ENCODE measurements around the gene ELMOD1.

The ELMOD1 gene

DNA sequence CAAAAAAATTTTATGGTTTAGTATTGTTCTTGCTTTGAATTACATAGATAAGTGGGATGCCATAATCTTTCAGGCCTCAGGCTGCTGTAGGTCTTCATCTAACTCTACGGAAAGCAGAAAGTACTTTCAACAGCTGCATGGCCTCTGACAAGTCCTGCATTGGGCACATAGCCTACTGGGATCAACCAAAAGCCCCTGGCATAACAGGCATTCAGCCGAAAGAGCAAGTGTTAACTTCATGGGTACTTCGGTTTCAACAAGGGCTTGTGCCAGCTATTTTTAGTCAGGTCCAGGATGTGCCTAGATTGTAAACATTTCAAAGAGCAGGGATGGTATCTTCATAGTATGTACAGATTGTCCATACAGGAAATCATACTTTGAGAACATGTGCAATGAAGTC lies 117.8 kb downstream of the ELMOD1 start:
- no peak for TF ChIP-seq EZH2phosphoT487 (IDR thresholded peaks at IDR 0.05; ENCODE audit: borderline replicate concordance, low read length)
- Histone ChIP-seq H3K36me3 (ENCODE audit: control insufficient read depth, low read length) (no peaks in the 10 kb centered on the region), H3K4me1 (ENCODE audit: control insufficient read depth, low read length) (no peaks in the 10 kb centered on the region), H3K9me2 (replicated peaks; ENCODE audit: control insufficient read depth, low read length) (no peaks in the 10 kb centered on the region), H3K27ac (ENCODE audit: low read depth, low read length) (no peak overlapping the region), H3K4me2 (ENCODE audit: low read length) (no peak overlapping the region), H4K20me1 (ENCODE audit: control insufficient read depth, insufficient read depth, low read depth, low read length) (no peaks in the 10 kb centered on the region), H3K79me2 (ENCODE audit: control insufficient read depth, low read length) (no peaks in the 10 kb centered on the region), H3F3A (ENCODE audit: control insufficient read depth, insufficient read depth) (no peaks in the 10 kb centered on the region), H3K27me3 (ENCODE audit: control insufficient read depth, low read length) (peaks cover 17% of the 10 kb centered on the region), H3K9me3 (ENCODE audit: control insufficient read depth, insufficient read depth, low read length) (no peaks in the 10 kb centered on the region), H3K4me3 (ENCODE audit: low read length) (no peak overlapping the region)

DNA sequence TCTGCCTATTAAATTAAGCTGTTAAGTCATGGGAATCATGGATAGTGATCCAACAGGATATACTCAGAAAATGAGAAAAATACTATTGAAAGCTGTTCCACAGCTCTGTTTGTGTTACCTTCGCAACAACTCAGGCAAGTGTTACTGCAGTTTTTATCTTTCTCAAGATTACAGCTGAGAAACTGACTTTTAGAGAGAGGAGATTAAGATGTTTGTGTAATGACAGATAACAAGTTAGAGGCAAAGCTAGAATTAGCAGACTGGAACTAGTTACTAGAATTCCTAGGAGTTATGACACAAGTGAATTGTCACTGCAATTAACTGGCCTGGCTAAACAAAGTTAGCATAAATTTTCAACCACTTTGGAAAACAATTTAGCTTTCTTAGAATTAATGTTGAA lies 119.4 kb downstream of the ELMOD1 start:
- Histone ChIP-seq H3K4me2 (ENCODE audit: low read length) (no peak overlapping the region), H3K4me3 (ENCODE audit: low read length) (no peak overlapping the region), H3K27ac (ENCODE audit: low read depth, low read length) (no peak overlapping the region), H3F3A (ENCODE audit: control insufficient read depth, insufficient read depth) (no peaks in the 10 kb centered on the region), H3K36me3 (ENCODE audit: control insufficient read depth, low read length) (no peaks in the 10 kb centered on the region), H3K9me2 (replicated peaks; ENCODE audit: control insufficient read depth, low read length) (no peaks in the 10 kb centered on the region), H3K27me3 (ENCODE audit: control insufficient read depth, low read length) (peaks cover 17% of the 10 kb centered on the region), H4K20me1 (ENCODE audit: control insufficient read depth, insufficient read depth, low read depth, low read length) (no peaks in the 10 kb centered on the region), H3K9me3 (ENCODE audit: control insufficient read depth, insufficient read depth, low read length) (no peaks in the 10 kb centered on the region), H3K79me2 (ENCODE audit: control insufficient read depth, low read length) (no peaks in the 10 kb centered on the region), H3K4me1 (ENCODE audit: control insufficient read depth, low read length) (no peaks in the 10 kb centered on the region)
- TF ChIP-seq EZH2phosphoT487 (IDR thresholded peaks at IDR 0.05; ENCODE audit: borderline replicate concordance, low read length), result no peak
- TF ChIP-seq, protein P1, sequence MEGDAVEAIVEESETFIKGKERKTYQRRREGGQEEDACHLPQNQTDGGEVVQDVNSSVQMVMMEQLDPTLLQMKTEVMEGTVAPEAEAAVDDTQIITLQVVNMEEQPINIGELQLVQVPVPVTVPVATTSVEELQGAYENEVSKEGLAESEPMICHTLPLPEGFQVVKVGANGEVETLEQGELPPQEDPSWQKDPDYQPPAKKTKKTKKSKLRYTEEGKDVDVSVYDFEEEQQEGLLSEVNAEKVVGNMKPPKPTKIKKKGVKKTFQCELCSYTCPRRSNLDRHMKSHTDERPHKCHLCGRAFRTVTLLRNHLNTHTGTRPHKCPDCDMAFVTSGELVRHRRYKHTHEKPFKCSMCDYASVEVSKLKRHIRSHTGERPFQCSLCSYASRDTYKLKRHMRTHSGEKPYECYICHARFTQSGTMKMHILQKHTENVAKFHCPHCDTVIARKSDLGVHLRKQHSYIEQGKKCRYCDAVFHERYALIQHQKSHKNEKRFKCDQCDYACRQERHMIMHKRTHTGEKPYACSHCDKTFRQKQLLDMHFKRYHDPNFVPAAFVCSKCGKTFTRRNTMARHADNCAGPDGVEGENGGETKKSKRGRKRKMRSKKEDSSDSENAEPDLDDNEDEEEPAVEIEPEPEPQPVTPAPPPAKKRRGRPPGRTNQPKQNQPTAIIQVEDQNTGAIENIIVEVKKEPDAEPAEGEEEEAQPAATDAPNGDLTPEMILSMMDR (IDR thresholded peaks at IDR 0.05; ENCODE audit: low read depth, low read length, poor library complexity, severe bottlenecking), result no peak

DNA sequence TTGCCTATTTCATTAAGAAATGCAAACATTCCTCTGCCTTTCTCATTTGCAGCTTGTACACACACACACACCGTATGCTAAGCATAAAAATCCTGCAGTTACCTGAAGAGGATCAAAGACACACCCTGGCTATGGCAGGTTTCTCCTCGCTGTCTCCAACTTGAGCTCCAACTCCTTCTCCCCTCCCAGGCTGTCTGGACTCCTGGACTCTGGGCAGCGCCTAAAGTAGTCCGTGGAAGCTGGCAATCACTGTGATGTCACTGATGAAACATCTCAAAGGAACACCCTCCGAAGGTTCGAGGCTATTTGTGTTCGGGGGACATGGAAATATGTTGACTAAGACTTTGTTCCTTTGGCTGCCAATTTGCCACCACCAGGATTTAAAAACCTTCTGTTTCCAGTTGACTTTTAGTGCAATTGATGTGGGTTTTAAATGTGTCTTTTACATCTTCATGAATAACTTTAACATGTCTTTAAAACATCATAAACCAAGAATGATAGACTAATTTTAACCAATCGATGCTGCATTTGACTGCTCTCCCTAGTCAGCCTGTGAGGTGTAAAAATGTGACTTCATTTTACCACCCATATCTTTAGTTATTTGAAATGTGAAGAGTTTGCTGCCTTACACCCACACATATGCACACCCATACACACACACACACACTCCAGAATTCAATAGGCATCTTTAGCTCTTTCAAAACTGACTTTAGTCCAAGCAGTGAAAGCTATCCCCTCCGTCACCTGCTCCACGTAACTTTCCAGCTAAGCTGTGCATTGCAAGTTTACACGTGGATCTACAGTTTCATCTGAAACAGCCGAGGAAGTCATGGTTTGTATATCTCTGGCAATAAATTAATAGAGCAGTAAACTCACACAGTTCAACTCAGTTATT lies 121.2 kb downstream of the ELMOD1 start, which contains the start of gene SLN:
Gene SLN, minus strand, starts transcription at position 196 of the 895 bp plus-strand sequence.
- Histone ChIP-seq H3K9me3 (ENCODE audit: control insufficient read depth, insufficient read depth, low read length) (no peaks in the 10 kb centered on the region), H3K4me2 (ENCODE audit: low read length) (no peak within 1 kb of the TSS), H3K36me3 (ENCODE audit: control insufficient read depth, low read length) (no peaks in the 10 kb centered on the region), H3K27ac (ENCODE audit: low read depth, low read length) (no peak within 1 kb of the TSS), H3K9me2 (replicated peaks; ENCODE audit: control insufficient read depth, low read length) (no peaks in the 10 kb centered on the region), H4K20me1 (ENCODE audit: control insufficient read depth, insufficient read depth, low read depth, low read length) (no peaks in the 10 kb centered on the region), H3F3A (ENCODE audit: control insufficient read depth, insufficient read depth) (no peaks in the 10 kb centered on the region), H3K4me3 (ENCODE audit: low read length) (no peak within 1 kb of the TSS), H3K79me2 (ENCODE audit: control insufficient read depth, low read length) (no peaks in the 10 kb centered on the region), H3K4me1 (ENCODE audit: control insufficient read depth, low read length) (no peaks in the 10 kb centered on the region), H3K27me3 (ENCODE audit: control insufficient read depth, low read length) (peaks cover 17% of the 10 kb centered on the region)
- TF ChIP-seq, protein P1 (IDR thresholded peaks at IDR 0.05; ENCODE audit: low read depth, low read length, poor library complexity, severe bottlenecking), result no peak
- no peak for TF ChIP-seq EZH2phosphoT487 (IDR thresholded peaks at IDR 0.05; ENCODE audit: borderline replicate concordance, low read length)

DNA sequence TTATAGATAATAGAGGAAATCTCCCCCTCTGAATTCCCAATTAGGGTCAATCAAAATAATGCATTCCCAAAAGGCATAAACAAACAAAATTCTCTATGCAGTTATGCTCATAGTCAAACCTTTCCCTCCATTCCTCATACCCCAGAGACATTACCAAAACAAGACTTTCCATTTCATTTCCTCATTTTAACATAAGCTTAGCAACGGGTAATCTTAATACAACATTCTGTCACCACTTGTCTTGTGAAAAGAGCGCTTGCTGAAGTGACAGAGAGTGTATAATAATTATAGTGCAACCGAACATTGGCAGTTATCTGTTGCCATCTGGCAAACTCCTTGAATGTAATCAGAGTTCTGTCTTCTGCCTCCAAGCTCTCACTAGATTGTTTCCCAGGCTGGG lies 122.1 kb downstream of the ELMOD1 start:
- no peaks in the 10 kb centered on the region for H3F3A ChIP-seq (ENCODE audit: control insufficient read depth, insufficient read depth)
- H3K36me3 ChIP-seq (ENCODE audit: control insufficient read depth, low read length), result no peaks in the 10 kb centered on the region
- H3K27ac ChIP-seq (ENCODE audit: low read depth, low read length), result no peak overlapping the region
- no peak overlapping the region for H3K4me3 ChIP-seq (ENCODE audit: low read length)
- TF ChIP-seq, protein P1 (IDR thresholded peaks at IDR 0.05; ENCODE audit: low read depth, low read length, poor library complexity, severe bottlenecking), result no peak
- no peak for TF ChIP-seq EZH2phosphoT487 (IDR thresholded peaks at IDR 0.05; ENCODE audit: borderline replicate concordance, low read length)
- H3K79me2 ChIP-seq (ENCODE audit: control insufficient read depth, low read length), result no peaks in the 10 kb centered on the region
- no peak overlapping the region for H3K4me2 ChIP-seq (ENCODE audit: low read length)
- H3K27me3 ChIP-seq (ENCODE audit: control insufficient read depth, low read length), result peaks cover 14% of the 10 kb centered on the region
- no peaks in the 10 kb centered on the region for H3K9me2 ChIP-seq (replicated peaks; ENCODE audit: control insufficient read depth, low read length)
- no peaks in the 10 kb centered on the region for H4K20me1 ChIP-seq (ENCODE audit: control insufficient read depth, insufficient read depth, low read depth, low read length)
- no peaks in the 10 kb centered on the region for H3K9me3 ChIP-seq (ENCODE audit: control insufficient read depth, insufficient read depth, low read length)
- H3K4me1 ChIP-seq (ENCODE audit: control insufficient read depth, low read length), result no peaks in the 10 kb centered on the region

Measured in DOHH2 (cell line).